ENCODE data around the gene ZNF804B.

The ZNF804B gene

GRCh38 chr7:88842201-88842600 is 82.7 kb downstream of the ZNF804B start:
- no peak for DNase-seq

- no peak for DNase-seq
These were observed 85.6 kb downstream of the ZNF804B start for GRCh38 chr7:88845091-88845490.

GRCh38 chr7:88851220-88851619 is 91.7 kb downstream of the ZNF804B start:
- no peak for DNase-seq

- no peak for DNase-seq
These were observed 99.8 kb downstream of the ZNF804B start for GRCh38 chr7:88859288-88859687.

DNA sequence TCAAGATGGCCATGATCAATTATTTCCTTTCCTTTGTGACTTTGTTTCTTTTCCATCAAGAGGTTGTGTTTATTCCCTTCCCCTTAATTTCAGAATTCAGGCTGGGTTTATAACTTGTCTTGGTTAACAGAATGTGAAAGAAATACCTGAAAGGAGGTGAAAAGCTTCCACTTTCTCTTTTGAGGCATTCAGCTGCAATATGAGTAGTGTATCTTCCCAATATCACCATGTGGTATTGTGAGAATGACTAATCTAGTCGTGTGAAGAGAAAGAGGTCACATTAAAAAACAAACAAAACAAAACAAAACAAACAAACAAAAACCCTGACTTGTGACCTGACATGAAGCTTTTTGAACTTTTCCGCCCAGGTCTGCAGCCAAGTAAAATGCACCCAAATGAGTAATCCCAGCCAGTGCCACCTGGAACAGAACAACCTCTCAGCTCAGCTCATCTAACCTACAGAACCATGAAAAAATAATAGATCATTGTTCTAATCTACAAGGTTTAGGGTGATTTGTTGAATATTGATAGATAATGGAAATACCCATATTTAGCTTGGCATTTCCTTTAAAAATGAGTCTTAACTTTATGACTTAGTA is 106.9 kb downstream of the ZNF804B start:
- no peak for DNase-seq

- no peak for DNase-seq
These were observed 107.7 kb downstream of the ZNF804B start for GRCh38 chr7:88867158-88867557.

DNA sequence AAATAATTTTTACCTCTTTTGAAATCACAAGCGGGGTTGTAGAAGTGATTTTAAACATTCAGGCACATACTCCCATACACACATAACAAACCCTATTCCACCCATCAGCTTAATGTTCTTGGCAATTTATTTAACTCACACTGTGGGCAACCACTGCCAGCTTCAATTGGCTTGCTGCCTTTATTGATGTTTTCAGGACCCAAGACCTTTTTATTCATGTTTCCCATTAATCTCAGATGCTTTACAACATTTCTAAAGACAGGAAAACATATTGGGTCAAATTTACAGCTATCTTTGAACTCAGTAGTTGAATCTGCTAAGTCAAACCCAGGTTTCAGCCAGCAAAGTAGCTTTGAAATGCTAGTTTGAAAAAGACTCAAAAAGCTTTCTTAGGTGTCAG is 109.0 kb downstream of the ZNF804B start:
- no peak for DNase-seq

DNA sequence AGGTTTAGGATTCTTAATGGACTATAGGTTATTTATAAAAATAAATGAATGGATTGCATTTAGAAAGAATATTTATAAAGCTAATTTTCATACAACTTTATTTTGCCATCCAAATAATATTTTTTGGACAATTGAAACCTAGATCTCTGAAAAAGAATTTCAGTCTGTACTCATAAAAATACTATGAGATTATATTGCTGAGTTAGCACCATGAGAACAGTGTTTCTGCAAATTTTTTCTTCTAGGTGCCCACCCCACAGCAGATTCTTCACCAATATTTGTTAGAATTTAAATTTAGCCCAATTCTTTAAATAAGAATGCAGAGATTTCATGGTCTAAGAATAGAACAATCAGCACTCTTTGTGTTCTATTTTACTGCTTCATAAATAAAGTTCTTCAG is 121.6 kb downstream of the ZNF804B start:
- DNase-seq, result no peak

DNA sequence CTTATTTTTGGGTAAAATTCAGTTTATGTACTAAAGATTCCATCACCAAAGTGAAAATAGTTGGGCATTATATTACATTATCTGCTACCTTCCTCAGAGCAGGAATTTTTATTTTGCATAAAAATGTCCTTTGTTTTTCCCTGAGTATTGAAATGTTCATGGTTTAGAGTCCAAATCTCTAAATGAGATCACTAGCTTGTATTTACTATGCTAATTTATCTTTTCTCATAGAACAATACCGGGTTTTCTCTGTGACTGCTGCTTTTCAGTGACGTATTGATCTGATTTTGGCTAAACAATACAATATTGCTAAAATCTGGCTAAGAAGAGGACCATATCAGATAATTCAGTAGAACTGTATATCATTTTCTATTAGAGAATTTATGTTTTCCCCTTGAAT is 125.6 kb downstream of the ZNF804B start:
- DNase-seq, result no peak

DNA sequence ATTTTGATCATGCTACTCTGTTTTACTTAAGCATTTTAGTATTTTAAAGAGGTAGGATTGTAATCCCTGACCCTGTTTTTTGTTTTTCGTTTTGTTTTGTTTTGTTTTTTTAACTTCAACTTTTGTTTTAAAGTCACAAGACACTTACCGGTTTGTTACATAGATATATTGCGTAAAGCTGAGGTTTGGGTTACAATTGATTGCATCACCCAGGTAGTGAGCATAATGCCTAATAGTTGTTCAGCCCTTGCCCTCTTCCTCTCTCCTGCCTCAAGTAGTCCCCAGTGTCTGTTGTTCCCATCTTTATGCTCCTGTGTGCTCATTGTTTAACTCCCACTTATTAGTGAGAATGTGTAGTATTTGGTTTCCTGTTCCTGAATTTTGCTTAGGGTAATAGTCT is 129.2 kb downstream of the ZNF804B start:
- no peak for DNase-seq

DNA sequence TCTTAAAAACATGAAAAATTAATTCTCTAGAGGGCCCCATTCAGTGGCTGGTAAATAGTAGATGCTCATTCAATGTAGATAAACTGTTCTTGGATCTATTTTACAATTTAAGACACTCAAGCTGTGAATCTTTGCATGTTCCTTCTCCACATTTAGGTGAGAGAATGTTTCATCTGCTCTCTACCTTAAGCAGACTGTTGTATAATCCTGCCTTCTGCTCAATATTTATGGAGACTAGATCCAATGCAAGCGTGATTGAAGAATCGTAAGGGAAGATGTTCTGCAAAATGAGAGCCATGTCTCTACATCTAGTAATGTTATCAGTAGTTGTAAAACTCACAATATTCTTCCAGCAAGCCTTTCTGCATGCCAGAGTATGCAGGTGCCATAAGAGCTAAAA is 151.0 kb downstream of the ZNF804B start:
- no peak for DNase-seq

GRCh38 chr7:88912852-88913251 is 153.4 kb downstream of the ZNF804B start:
- DNase-seq, result no peak

DNA sequence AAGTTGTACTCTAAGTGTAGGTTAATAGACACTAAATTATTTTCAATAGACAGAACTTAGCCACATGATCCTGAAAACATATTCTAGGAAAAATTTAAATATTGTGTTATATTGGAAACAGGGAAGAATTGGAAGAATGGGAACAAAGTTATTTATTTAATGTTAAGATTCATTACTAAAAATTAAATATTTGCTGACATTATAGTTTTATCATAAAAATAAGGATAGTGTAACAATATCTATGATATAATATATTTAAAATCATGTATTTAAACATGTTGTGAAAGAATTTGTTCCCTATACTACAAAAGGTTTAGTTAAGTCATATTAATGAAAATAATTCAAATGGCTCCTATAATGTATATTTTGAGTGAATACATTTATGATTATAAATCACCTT is 156.1 kb downstream of the ZNF804B start:
- no peak for DNase-seq

DNA sequence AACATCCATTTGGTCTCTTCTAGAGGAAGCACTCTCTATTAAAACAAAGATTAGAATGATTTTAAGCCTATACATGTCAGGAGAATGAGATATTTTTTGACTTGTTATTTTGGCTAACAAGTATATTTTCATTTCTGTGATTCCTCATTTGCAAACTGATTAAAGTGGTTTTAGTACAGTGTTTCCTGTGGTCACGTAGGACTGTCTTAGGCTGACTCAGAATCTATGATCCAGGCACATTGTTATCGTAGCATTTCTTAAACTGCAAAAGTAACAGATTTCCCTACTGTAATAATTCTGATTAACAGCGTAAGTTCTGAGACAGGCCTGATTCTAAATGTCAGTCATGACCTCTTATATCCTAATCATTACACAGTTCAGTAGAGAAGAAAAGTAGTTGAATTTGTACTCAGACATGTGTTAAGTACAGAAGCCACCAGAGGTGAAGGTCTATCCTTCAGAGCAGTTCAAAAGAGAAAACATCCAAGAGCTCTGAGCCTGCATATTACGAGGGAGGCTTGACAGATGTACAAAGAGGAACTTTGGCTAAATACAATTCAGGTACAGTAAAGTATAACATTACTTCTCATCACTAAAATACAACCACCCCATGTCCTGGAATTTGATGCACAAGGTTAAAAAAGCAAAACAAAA is 160.1 kb downstream of the ZNF804B start:
- DNase-seq, result no peak

DNA sequence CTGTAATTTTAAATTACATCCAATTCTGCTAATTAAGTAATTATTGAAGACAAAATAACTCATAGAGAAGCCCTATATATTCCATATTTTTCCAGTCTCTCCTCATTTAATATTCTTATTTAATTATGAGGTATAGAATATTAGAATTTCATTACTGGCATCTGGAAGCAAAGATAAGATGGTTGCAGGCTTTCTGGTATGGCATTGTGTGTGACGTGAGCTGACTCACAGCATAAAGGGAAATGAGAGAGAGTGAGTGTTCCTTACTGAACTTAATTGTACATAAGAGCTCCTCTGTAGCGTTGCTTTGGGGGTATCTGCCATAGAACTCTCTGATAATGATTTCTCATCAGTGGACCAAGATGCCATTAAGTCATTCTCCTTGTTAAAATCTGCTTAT is 163.4 kb downstream of the ZNF804B start:
- DNase-seq, result no peak

DNA sequence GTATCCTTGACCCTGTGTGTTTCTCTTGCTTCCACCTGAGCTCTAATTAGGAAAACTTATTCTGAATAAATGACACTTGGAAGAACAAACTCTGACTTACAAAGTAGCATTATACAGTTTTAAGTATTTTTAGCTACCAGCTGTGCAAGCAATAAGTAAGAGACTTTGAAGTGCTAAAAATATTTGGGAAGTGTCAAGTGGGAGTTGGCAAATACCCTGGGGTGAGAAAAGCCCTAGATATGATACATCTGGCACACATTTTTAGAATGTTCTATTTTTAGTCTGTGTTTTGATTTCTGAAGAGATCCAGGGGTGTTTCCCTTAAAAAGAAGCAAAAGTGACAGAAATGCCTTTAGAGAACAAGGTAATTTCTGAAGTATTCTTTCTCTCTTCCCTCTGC is 168.8 kb downstream of the ZNF804B start:
- no peak for DNase-seq

- DNase-seq, result no peak
These were observed 170.2 kb downstream of the ZNF804B start for GRCh38 chr7:88929719-88930118.

- DNase-seq, result no peak
These were observed 173.8 kb downstream of the ZNF804B start for GRCh38 chr7:88933285-88933684.

GRCh38 chr7:88942815-88943501 is 183.5 kb downstream of the ZNF804B start:
- no peak for DNase-seq

DNA sequence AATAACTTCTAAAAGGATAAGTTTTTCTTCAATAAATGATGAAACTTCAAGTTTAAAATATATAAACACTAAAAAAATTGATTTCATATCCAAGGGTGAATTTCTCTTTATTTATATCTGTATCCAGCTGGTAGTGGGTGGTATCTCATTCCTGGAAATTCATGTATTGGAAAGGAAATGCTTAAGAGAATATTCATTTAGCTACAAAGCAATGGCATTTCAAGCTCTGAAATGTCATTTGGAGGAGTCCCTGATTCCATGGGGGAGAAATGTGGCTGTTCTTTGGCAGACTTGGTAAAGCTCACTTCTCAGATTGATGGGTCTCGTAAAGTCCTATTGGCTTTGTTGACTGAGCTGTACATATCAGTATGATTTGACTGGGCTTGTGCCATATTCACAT is 192.3 kb downstream of the ZNF804B start:
- DNase-seq, result no peak

DNA sequence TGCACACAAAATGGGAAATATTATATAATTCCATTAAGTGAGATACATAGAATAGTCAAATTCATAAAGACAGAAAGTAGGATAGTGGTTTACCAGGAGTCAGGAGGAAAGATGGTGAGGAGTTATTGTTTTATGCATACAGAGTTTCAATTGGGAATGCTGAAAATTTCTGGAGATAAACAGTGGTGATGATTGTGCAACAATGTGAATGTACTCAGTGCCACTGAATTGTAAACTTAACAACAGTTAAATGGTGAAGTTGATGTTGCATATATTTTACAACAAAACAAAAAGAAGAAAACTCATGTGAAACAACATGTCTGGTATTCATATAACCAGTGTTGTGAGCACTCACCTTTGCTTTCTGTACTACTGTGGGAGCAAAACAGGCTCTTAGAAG is 204.9 kb downstream of the ZNF804B start:
- no peak for DNase-seq

- no peak for DNase-seq
These were observed 205.9 kb downstream of the ZNF804B start for GRCh38 chr7:88965371-88965770.

GRCh38 chr7:88967432-88967831 is 207.9 kb downstream of the ZNF804B start:
- no peak for DNase-seq

GRCh38 chr7:88969167-88969566 is 209.7 kb downstream of the ZNF804B start:
- no peak for DNase-seq

GRCh38 chr7:88985295-88985694 is 225.8 kb downstream of the ZNF804B start:
- DNase-seq, result no peak
